Testis (tissue), 2 donors: ENCODE results near the gene LCE1E.

ENCODE experiments used
- CTCF ChIP-seq, 3 experiments: fragments of 450-650 bp in 2 of 3; fragments of 200-600 bp in 1 of 3; sonication (generic) in 1 of 3; IDR thresholded peaks; one replicate each; pipeline ENCODE4 v1.5.1; 2016 to 2019; ENCODE audit warnings: antibody characterized with exemption in 3 of 3, mild to moderate bottlenecking in 2 of 3, moderate library complexity in 1 of 3
- POLR2A ChIP-seq: fragments of 450-650 bp; IDR thresholded peaks from one replicate; pipeline ENCODE4 v1.6.1; 2017; ENCODE audit warnings: antibody characterized with exemption, mild to moderate bottlenecking, moderate library complexity

- TF ChIP-seq CTCF (IDR thresholded peaks at IDR 0.05) (no peak), POLR2A (no peak)
These were observed 26.4 kb upstream of the LCE1E start for GRCh38 chr1:152759453-152760173.
